Measurements from ENCODE around the gene ZNF385B.

The ZNF385B gene

DNA sequence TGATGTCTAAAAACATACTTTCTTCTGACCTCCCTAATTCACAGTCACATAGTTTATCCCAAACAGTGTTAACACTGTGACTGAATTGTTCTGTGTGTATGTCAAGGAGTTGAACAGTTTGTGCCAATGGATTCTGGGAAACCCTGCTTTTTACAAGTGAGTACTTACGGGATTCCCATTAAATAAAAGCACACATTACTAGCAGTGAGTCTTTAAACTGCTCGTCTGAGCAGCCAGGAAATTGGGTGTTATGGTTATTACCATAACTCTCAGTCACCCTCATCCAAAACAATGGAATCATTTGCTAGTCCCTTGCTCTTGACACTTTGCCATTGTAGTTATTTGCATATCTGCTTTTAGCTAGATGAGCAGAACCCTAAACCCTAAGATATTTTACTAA lies 209.1 kb downstream of the ZNF385B start:
- Histone ChIP-seq H3K36me3 (ENCODE audit: insufficient read depth, low read length) (no peaks in the 10 kb centered on the region), H4K20me1 (ENCODE audit: insufficient read depth, low read length) (no peaks in the 10 kb centered on the region), H2AFZ (ENCODE audit: low read length) (no peak overlapping the region), H3K79me2 (ENCODE audit: insufficient read depth, low read length) (no peaks in the 10 kb centered on the region), H3K4me1 (ENCODE audit: insufficient read depth, low read length, severe bottlenecking) (no peaks in the 10 kb centered on the region), H3K4me2 (ENCODE audit: low read length) (no peak overlapping the region), H3K4me3 (ENCODE audit: low read depth, low read length, poor library complexity, severe bottlenecking) (no peak overlapping the region), H3F3A (ENCODE audit: insufficient read depth, low read length) (no peaks in the 10 kb centered on the region), H3K9me2 (ENCODE audit: low read depth, low read length) (no peaks in the 10 kb centered on the region), H3K27me3 (ENCODE audit: insufficient read depth, low read length) (no peaks in the 10 kb centered on the region), H3K9me3 (ENCODE audit: low read length) (no peaks in the 10 kb centered on the region), H3K27ac (ENCODE audit: low read depth, low read length, poor library complexity, severe bottlenecking) (no peak overlapping the region), H3K9ac (ENCODE audit: low read length) (no peak overlapping the region)
- TF ChIP-seq EZH2 (IDR thresholded peaks at IDR 0.05; ENCODE audit: borderline replicate concordance, low read length): no peak
- TF ChIP-seq, protein P1, sequence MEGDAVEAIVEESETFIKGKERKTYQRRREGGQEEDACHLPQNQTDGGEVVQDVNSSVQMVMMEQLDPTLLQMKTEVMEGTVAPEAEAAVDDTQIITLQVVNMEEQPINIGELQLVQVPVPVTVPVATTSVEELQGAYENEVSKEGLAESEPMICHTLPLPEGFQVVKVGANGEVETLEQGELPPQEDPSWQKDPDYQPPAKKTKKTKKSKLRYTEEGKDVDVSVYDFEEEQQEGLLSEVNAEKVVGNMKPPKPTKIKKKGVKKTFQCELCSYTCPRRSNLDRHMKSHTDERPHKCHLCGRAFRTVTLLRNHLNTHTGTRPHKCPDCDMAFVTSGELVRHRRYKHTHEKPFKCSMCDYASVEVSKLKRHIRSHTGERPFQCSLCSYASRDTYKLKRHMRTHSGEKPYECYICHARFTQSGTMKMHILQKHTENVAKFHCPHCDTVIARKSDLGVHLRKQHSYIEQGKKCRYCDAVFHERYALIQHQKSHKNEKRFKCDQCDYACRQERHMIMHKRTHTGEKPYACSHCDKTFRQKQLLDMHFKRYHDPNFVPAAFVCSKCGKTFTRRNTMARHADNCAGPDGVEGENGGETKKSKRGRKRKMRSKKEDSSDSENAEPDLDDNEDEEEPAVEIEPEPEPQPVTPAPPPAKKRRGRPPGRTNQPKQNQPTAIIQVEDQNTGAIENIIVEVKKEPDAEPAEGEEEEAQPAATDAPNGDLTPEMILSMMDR (IDR thresholded peaks at IDR 0.05; ENCODE audit: low read length): no peak

DNA sequence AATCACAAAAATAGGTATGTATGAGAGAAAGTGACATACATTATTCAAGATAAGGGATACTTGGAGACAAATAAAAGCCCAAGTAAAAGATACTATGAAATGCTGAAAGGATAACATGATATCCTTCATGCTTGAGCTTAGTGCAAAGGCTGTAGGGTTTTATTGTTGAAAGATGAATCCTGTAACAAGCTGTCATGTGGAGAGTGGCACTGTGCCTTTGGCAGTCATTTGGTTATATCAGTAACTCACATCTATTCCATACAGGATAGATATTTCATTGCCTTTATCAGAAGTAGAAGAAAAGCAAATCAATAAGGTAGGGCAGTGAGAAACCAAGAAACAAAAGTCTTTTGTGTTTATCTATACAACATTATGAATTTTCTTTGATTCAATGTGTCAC lies 211.0 kb downstream of the ZNF385B start:
- H3K4me2 ChIP-seq (ENCODE audit: low read length): no peak overlapping the region
- H4K20me1 ChIP-seq (ENCODE audit: insufficient read depth, low read length): no peaks in the 10 kb centered on the region
- H3K9me3 ChIP-seq (ENCODE audit: low read length): no peaks in the 10 kb centered on the region
- no peaks in the 10 kb centered on the region for H3K27me3 ChIP-seq (ENCODE audit: insufficient read depth, low read length)
- no peaks in the 10 kb centered on the region for H3K36me3 ChIP-seq (ENCODE audit: insufficient read depth, low read length)
- no peak overlapping the region for H3K9ac ChIP-seq (ENCODE audit: low read length)
- H3F3A ChIP-seq (ENCODE audit: insufficient read depth, low read length): no peaks in the 10 kb centered on the region
- H3K9me2 ChIP-seq (ENCODE audit: low read depth, low read length): no peaks in the 10 kb centered on the region
- no peak overlapping the region for H3K4me3 ChIP-seq (ENCODE audit: low read depth, low read length, poor library complexity, severe bottlenecking)
- H2AFZ ChIP-seq (ENCODE audit: low read length): no peak overlapping the region
- no peaks in the 10 kb centered on the region for H3K79me2 ChIP-seq (ENCODE audit: insufficient read depth, low read length)
- H3K4me1 ChIP-seq (ENCODE audit: insufficient read depth, low read length, severe bottlenecking): no peaks in the 10 kb centered on the region
- H3K27ac ChIP-seq (ENCODE audit: low read depth, low read length, poor library complexity, severe bottlenecking): no peak overlapping the region
- TF ChIP-seq, protein P1 (IDR thresholded peaks at IDR 0.05; ENCODE audit: low read length): no peak
- no peak for TF ChIP-seq EZH2 (IDR thresholded peaks at IDR 0.05; ENCODE audit: borderline replicate concordance, low read length)

DNA sequence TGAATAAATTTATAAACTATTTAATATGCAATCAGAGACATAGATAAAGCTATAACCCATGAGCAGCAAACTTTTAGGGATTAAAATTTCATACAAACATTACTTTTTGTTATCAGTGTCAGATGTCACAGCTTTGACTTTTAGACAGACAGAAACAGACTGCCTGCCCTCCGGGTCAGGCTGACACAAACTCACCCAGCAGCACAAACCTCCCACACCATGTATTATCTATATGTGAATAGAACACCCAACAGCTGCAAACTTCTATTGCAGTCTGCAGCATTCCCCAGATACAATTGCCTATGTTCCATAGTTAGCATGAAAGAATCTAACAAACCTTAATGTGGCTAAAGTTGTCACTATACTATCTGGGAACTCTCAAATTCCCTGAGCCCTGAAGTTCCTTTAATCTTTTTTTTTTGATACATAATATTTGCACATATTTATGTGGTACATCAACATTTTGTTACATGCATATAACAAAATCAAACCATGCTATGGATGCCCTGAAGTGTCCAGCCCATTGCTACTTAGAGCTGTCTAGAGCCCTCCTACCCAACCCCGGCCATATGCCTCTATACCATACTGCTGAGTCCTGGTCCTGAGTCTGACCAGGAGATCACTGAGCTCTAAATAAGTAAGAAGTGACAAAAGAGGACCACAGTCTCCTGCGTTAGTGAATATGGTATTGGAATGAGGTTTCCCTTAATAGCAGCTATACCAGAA lies 214.4 kb downstream of the ZNF385B start:
- TF ChIP-seq EZH2 (IDR thresholded peaks at IDR 0.05; ENCODE audit: borderline replicate concordance, low read length): no peak
- TF ChIP-seq, protein P1 (IDR thresholded peaks at IDR 0.05; ENCODE audit: low read length): no peak
- H3F3A ChIP-seq (ENCODE audit: insufficient read depth, low read length): no peaks in the 10 kb centered on the region
- no peaks in the 10 kb centered on the region for H3K36me3 ChIP-seq (ENCODE audit: insufficient read depth, low read length)
- H3K27ac ChIP-seq (ENCODE audit: low read depth, low read length, poor library complexity, severe bottlenecking): no peak overlapping the region
- H3K4me1 ChIP-seq (ENCODE audit: insufficient read depth, low read length, severe bottlenecking): no peaks in the 10 kb centered on the region
- no peak overlapping the region for H3K4me3 ChIP-seq (ENCODE audit: low read depth, low read length, poor library complexity, severe bottlenecking)
- no peak overlapping the region for H3K9ac ChIP-seq (ENCODE audit: low read length)
- no peaks in the 10 kb centered on the region for H3K79me2 ChIP-seq (ENCODE audit: insufficient read depth, low read length)
- no peaks in the 10 kb centered on the region for H3K27me3 ChIP-seq (ENCODE audit: insufficient read depth, low read length)
- H3K9me2 ChIP-seq (ENCODE audit: low read depth, low read length): no peaks in the 10 kb centered on the region
- H4K20me1 ChIP-seq (ENCODE audit: insufficient read depth, low read length): no peaks in the 10 kb centered on the region
- H2AFZ ChIP-seq (ENCODE audit: low read length): no peak overlapping the region
- H3K4me2 ChIP-seq (ENCODE audit: low read length): no peak overlapping the region
- no peaks in the 10 kb centered on the region for H3K9me3 ChIP-seq (ENCODE audit: low read length)

Measured in OCI-LY1 (cell line).